GM12874 (cell line): Measurements from ENCODE around the gene KRTAP10-10.
"Not testable (repeated sequence)": the region's sequence is repeated elsewhere in the genome, so short reads cannot be mapped to it uniquely, and the experiment has no call there.

ENCODE experiments used
- CTCF ChIP-seq: IDR thresholded peaks from 2 replicates; pipeline ENCODE4 v1.5.1; 2011; ENCODE audit warnings: low read depth, mild to moderate bottlenecking, control low read depth, low read length, moderate library complexity; ENCODE audit not compliant: insufficient read depth

Gene KRTAP10-10

GRCh38 chr21:44643741-44644310 is 6.7 kb downstream of the KRTAP10-10 start:
- no peak for TF ChIP-seq CTCF

DNA sequence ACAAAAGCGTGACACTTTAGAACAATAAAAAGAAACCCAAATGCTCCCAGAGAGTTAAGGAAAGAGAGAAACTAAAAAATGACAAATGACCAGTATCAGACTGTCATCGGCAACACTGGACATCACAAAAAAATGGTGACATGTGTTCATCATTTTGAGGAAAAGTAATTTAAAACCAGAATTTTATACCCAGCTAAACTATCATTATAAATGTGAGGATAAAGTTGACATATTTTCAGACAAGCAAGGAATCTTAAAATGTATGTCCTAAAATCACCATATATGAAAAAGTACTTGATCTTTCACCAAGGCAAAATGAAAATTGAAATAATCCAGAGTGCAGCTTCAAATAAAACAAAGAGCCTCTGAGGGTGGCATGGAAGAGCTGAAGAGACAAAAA is 7.7 kb downstream of the KRTAP10-10 start:
- no peak for TF ChIP-seq CTCF

GRCh38 chr21:44646366-44647221 is 9.4 kb downstream of the KRTAP10-10 start, which contains the start of gene KRTAP10-11:
KRTAP10-11 (plus strand) TSS chr21:44646414; CDS start chr21:44646459, 45 bp downstream.
- TF ChIP-seq CTCF = not testable (repeated sequence)

GRCh38 chr21:44647222-44647552 is 10.0 kb downstream of the KRTAP10-10 start:
- TF ChIP-seq CTCF = no peak

DNA sequence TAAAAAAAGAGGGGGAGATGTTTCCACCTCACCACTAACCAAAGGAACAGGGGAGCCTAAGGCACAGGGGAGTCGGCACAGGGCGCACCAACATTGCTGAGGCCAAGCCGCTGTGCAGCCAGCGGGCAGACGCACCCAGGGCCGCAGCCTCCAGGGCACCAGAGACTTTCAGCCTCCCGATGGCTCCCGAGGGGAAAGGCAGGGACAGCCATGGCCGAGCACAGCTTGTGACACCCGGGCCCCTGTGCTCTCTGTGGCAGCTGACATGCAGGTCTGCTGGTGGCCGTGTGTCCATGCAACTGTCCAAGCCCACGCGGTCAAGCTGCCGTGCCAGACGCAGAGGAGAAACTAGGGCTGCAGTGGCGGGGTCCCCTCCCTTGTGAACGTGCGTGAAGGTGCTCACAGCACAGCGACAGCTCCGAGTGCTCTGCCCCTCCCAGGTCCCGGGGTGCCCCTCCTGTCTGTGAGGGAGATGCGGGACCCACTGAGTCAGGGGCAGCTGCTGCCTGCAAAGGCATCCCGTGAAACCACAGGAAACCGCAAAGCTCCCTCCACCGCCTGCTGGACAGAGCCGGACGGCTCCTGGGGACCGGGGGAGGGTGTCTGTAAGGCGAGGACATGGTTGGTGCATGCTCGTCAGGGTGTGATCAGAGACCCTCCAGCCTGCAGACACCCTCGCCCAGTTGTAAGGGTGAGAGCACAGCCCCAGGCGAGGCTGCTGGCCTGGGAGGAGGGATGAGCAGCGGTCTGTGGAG is 11.6 kb downstream of the KRTAP10-10 start:
- TF ChIP-seq CTCF = no peak

DNA sequence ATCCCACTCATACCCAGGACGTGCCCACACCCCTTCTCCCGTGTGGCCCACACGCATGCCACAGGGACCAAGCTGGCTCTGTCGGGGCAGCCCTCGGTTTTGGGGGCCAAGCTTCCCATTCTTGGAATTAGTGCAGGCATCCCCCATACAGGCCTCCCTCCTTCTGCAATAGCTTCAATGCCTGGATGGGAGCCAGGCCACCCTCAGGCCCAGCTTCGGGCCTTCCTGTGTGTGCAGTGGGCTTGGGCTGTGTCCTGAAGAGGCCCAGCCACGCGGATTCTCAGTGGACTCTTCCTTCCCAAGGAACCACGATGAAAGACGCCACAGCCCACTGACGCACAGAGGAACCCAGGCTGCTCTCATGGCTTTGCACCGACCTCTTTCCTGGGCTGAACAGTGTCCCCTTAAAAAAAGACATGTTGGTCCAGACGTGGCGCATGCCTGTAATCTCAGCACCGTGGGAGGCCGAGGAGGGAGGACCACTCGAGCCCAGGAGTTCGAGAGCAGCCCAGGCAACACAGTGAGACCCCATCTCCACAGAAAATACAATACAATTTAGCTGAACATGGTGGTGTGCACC is 12.5 kb downstream of the KRTAP10-10 start:
- no peak for TF ChIP-seq CTCF

DNA sequence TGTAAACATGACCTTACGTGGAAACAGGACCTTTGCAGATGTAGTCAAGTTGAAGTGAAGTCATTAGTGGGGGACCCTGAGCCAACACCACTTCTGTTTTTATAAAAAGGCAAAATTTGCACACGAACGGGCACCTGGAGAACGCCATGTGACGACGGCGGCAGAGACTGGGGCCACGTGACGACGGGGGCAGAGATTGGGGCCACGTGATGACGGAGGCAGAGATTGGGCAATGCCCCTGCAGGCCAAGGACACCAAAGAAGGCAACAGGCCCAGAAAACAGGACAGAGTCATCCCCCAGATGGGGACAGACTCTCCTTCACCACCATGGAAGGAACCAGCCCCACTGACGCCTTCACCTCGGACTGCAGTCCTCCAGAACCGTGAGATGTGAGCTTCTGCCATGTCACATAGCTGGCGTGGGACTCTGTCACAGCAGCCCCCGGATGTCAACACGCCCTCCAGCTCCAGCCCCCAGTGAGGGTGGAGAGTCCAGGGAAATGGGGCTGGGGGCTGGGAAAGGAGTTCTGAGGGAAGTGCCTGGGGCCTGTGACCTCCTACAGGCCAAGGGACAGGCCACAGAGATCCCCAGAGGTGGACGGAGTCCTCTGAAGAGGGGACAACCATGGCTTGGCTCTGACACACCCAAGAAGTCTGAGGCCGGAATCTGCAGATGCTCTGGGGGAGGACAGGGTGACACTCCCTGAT is 13.3 kb downstream of the KRTAP10-10 start:
- no peak for TF ChIP-seq CTCF
